Liver (tissue), 3 donors: Measurements from ENCODE around the gene CCL27.

Source experiments
- CTCF ChIP-seq: fragments of 150-350 bp; IDR thresholded peaks from 2 replicates; pipeline ENCODE4 v1.5.1; 2017; ENCODE audit warnings: improper control_type of control experiment, low read depth, low read length; ENCODE audit not compliant: missing input control
- FOXA1 ChIP-seq: IDR thresholded peaks from 2 replicates; pipeline ENCODE4 v1.6.1; 2016; ENCODE audit warnings: antibody characterized with exemption
- GABPA ChIP-seq, 2 donors: IDR thresholded peaks in 1 of 2; conservative IDR thresholded peaks in 1 of 2; 2 replicates each; pipeline ENCODE4 v1.6.1; 2016; ENCODE audit warnings: antibody characterized with exemption in 2 of 2, mild to moderate bottlenecking in 1 of 2, moderate library complexity in 1 of 2
- HNF4A ChIP-seq, 2 donors: conservative IDR thresholded peaks; 2 replicates each; pipeline ENCODE4 v1.6.1; 2016; ENCODE audit warnings: antibody characterized with exemption in 2 of 2, mild to moderate bottlenecking in 2 of 2
- JUND ChIP-seq, 2 donors: IDR thresholded peaks; 2 replicates each; pipeline ENCODE4 v1.6.1; 2016; ENCODE audit warnings: antibody characterized with exemption in 2 of 2
- MAX ChIP-seq: IDR thresholded peaks from 2 replicates; pipeline ENCODE4 v1.6.1; 2016; ENCODE audit warnings: antibody characterized with exemption
- RAD21 ChIP-seq, 2 donors: IDR thresholded peaks; 2 replicates each; pipeline ENCODE4 v1.6.1; 2016; ENCODE audit warnings: antibody characterized with exemption in 2 of 2, mild to moderate bottlenecking in 2 of 2
- REST ChIP-seq: IDR thresholded peaks from 2 replicates; pipeline ENCODE4 v1.6.1; 2016; ENCODE audit warnings: antibody characterized with exemption, mild to moderate bottlenecking
- RXRA ChIP-seq, 2 donors: IDR thresholded peaks; 2 replicates each; pipeline ENCODE4 v1.6.1; 2017 to 2018; ENCODE audit warnings: antibody characterized with exemption in 2 of 2, mild to moderate bottlenecking in 1 of 2
- SP1 ChIP-seq: IDR thresholded peaks from 2 replicates; pipeline ENCODE4 v1.6.1; 2018; ENCODE audit warnings: antibody characterized with exemption, mild to moderate bottlenecking
- TAF1 ChIP-seq: conservative IDR thresholded peaks from 2 replicates; pipeline ENCODE4 v1.6.1; 2016; ENCODE audit warnings: antibody characterized with exemption, mild to moderate bottlenecking
- donor health status: healthy.
- donor health status: healthy.

- peak; percentile 96 for TF ChIP-seq CTCF
- TF ChIP-seq REST, result no peak
- no peak for TF ChIP-seq RXRA (IDR thresholded peaks at IDR 0.05)
- no peak for TF ChIP-seq MAX
- TF ChIP-seq SP1, result peak; percentile 7
- TF ChIP-seq FOXA1, result no peak
- TF ChIP-seq HNF4A (conservative IDR thresholded peaks at IDR 0.05), result peak; percentile 29 to 56
- peak; percentile 96 to 98 for TF ChIP-seq RAD21 (IDR thresholded peaks at IDR 0.05)
- no peak for TF ChIP-seq JUND (IDR thresholded peaks at IDR 0.05)
- TF ChIP-seq TAF1, result no peak
- no peak for TF ChIP-seq GABPA (IDR thresholded peaks at IDR 0.05 in 1 of 2, conservative IDR thresholded peaks at IDR 0.05 in 1 of 2)
Measured at GRCh38 chr9:34675048-34675714, 12.7 kb upstream of the CCL27 start.
